Measurements from ENCODE around the gene TRPM3. TPM values are rescaled to one million over a fixed set of nuclear protein-coding genes. Genes with fewer than 3 reads are reported as not detected.

The TRPM3 gene
- total RNA-seq, 1 experiment from 2014 or later = not detected

- Histone ChIP-seq H3K9me3 (no peaks in the 10 kb centered on the region), H3K4me3 (ENCODE audit: low read depth, low read length) (no peak overlapping the region), H3K27me3 (replicated peaks; ENCODE audit: control insufficient read depth, insufficient read depth, low read length) (no peaks in the 10 kb centered on the region), H3K36me3 (ENCODE audit: control insufficient read depth, insufficient read depth, low read length) (no peaks in the 10 kb centered on the region), H3K4me1 (no peaks in the 10 kb centered on the region)
- no peak overlapping the region for H3K4me3 Mint-ChIP-seq (ENCODE audit: unreplicated experiment)
- intact Hi-C loops (cut with micrococcal nuclease; ENCODE audit: unreplicated experiment) = no loop called here
- TF ChIP-seq, protein P1, sequence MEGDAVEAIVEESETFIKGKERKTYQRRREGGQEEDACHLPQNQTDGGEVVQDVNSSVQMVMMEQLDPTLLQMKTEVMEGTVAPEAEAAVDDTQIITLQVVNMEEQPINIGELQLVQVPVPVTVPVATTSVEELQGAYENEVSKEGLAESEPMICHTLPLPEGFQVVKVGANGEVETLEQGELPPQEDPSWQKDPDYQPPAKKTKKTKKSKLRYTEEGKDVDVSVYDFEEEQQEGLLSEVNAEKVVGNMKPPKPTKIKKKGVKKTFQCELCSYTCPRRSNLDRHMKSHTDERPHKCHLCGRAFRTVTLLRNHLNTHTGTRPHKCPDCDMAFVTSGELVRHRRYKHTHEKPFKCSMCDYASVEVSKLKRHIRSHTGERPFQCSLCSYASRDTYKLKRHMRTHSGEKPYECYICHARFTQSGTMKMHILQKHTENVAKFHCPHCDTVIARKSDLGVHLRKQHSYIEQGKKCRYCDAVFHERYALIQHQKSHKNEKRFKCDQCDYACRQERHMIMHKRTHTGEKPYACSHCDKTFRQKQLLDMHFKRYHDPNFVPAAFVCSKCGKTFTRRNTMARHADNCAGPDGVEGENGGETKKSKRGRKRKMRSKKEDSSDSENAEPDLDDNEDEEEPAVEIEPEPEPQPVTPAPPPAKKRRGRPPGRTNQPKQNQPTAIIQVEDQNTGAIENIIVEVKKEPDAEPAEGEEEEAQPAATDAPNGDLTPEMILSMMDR (IDR thresholded peaks at IDR 0.05; ENCODE audit: insufficient read depth in 1 of 2, low read depth in 1 of 2, low read length in 1 of 2, severe bottlenecking in 1 of 2, unreplicated experiment in 1 of 2) = no peak
- no peaks in the 10 kb centered on the region for H3K36me3 Mint-ChIP-seq (ENCODE audit: insufficient read depth, unreplicated experiment)
- no peak overlapping the region for H3K27ac Mint-ChIP-seq (ENCODE audit: unreplicated experiment)
- DNase-seq = no peak
- ChIA-PET POLR2A (no interaction called here), CTCF (no interaction called here)
- H3K4me1 Mint-ChIP-seq (ENCODE audit: low read depth, unreplicated experiment) = no peaks in the 10 kb centered on the region
- no TSS peak for BruUV-seq (replicated peaks)
- no peaks in the 10 kb centered on the region for H3K9me3 Mint-ChIP-seq (ENCODE audit: unreplicated experiment)
- H3K27me3 Mint-ChIP-seq (ENCODE audit: insufficient read depth, unreplicated experiment) = no peaks in the 10 kb centered on the region
Measured at GRCh38 chr9:70784456-70784855, 337.0 kb downstream of the TRPM3 start.

- intact Hi-C loops (cut with micrococcal nuclease; ENCODE audit: unreplicated experiment) = no loop called here
Measured at GRCh38 chr9:70778568-70778967, 342.9 kb downstream of the TRPM3 start.

DNA sequence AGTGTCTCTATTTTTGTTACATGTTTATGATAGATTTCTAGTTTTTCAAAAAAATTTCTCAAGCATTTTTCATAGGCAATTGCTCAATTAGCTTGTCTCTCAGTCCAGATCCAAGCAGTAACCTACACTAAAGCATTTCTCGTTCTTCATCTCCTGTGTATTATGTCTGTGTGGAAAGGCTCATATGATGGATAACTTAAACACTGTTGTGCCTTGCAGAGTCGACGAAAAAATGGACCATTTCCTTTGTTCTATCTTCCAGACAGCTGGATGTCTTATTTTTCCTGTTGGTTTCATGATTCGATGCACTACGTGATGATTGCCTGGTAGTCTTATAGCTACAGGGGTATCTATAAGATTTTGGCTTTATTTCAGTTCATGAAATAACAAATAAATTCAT, 347.8 kb downstream of the TRPM3 start:
- Histone ChIP-seq H3K4me1 (no peaks in the 10 kb centered on the region), H3K36me3 (ENCODE audit: control insufficient read depth, insufficient read depth, low read length) (no peaks in the 10 kb centered on the region), H3K9me3 (no peaks in the 10 kb centered on the region), H3K4me3 (ENCODE audit: low read depth, low read length) (no peak overlapping the region), H3K27me3 (replicated peaks; ENCODE audit: control insufficient read depth, insufficient read depth, low read length) (no peaks in the 10 kb centered on the region)
- BruUV-seq (replicated peaks) = no TSS peak
- CTCF ChIA-PET = no interaction called here
- intact Hi-C loops (cut with micrococcal nuclease; ENCODE audit: unreplicated experiment) = no loop called here
- H3K36me3 Mint-ChIP-seq (ENCODE audit: insufficient read depth, unreplicated experiment) = no peaks in the 10 kb centered on the region
- POLR2A ChIA-PET = no interaction called here
- H3K27ac Mint-ChIP-seq (ENCODE audit: unreplicated experiment) = no peak overlapping the region
- no peak overlapping the region for H3K4me3 Mint-ChIP-seq (ENCODE audit: unreplicated experiment)
- TF ChIP-seq, protein P1 (IDR thresholded peaks at IDR 0.05; ENCODE audit: insufficient read depth in 1 of 2, low read depth in 1 of 2, low read length in 1 of 2, severe bottlenecking in 1 of 2, unreplicated experiment in 1 of 2) = no peak
- DNase-seq = no peak
- no peaks in the 10 kb centered on the region for H3K4me1 Mint-ChIP-seq (ENCODE audit: low read depth, unreplicated experiment)
- H3K9me3 Mint-ChIP-seq (ENCODE audit: unreplicated experiment) = no peaks in the 10 kb centered on the region
- H3K27me3 Mint-ChIP-seq (ENCODE audit: insufficient read depth, unreplicated experiment) = no peaks in the 10 kb centered on the region

More at GRCh38 chr9:70778568-70778967, 342.9 kb downstream of the TRPM3 start:
- Histone ChIP-seq H3K9me3 (no peaks in the 10 kb centered on the region), H3K27me3 (replicated peaks; ENCODE audit: control insufficient read depth, insufficient read depth, low read length) (no peaks in the 10 kb centered on the region), H3K4me3 (ENCODE audit: low read depth, low read length) (no peak overlapping the region), H3K4me1 (no peaks in the 10 kb centered on the region), H3K36me3 (ENCODE audit: control insufficient read depth, insufficient read depth, low read length) (no peaks in the 10 kb centered on the region)
- ChIA-PET CTCF (no interaction called here), POLR2A (no interaction called here)
- no peaks in the 10 kb centered on the region for H3K4me1 Mint-ChIP-seq (ENCODE audit: low read depth, unreplicated experiment)
- no peaks in the 10 kb centered on the region for H3K9me3 Mint-ChIP-seq (ENCODE audit: unreplicated experiment)
- no peaks in the 10 kb centered on the region for H3K36me3 Mint-ChIP-seq (ENCODE audit: insufficient read depth, unreplicated experiment)
- H3K27me3 Mint-ChIP-seq (ENCODE audit: insufficient read depth, unreplicated experiment) = no peaks in the 10 kb centered on the region
- BruUV-seq (replicated peaks) = no TSS peak
- TF ChIP-seq, protein P1 (IDR thresholded peaks at IDR 0.05; ENCODE audit: insufficient read depth in 1 of 2, low read depth in 1 of 2, low read length in 1 of 2, severe bottlenecking in 1 of 2, unreplicated experiment in 1 of 2) = no peak
- H3K4me3 Mint-ChIP-seq (ENCODE audit: unreplicated experiment) = no peak overlapping the region
- no peak for DNase-seq
- H3K27ac Mint-ChIP-seq (ENCODE audit: unreplicated experiment) = no peak overlapping the region
